HepG2 (cell line): ENCODE data around the gene MADCAM1. TPM values are rescaled to one million over a fixed set of nuclear protein-coding genes. Genes with fewer than 3 reads are reported as not detected.

Experiments
- AKAP8 ChIP-seq: sonication (generic); formaldehyde crosslinking; IDR thresholded peaks from 2 replicates; pipeline ENCODE4 v1.5.1; 2020; ENCODE audit warnings: mild to moderate bottlenecking, missing genetic modification reagents
- ARNT ChIP-seq: fragments of 450-650 bp; IDR thresholded peaks from 2 replicates; pipeline ENCODE4 v1.6.1; 2017
- ARNTL ChIP-seq: sonication (generic); formaldehyde crosslinking; IDR thresholded peaks from 2 replicates; pipeline ENCODE4 v1.4.0; 2020; ENCODE audit warnings: mild to moderate bottlenecking, missing genetic modification reagents
- GATAD2A ChIP-seq: IDR thresholded peaks from 2 replicates; pipeline ENCODE4 v1.6.1; 2016
- IKZF4 ChIP-seq: sonication (generic); formaldehyde crosslinking; IDR thresholded peaks from 2 replicates; pipeline ENCODE4 v1.5.1; 2020; ENCODE audit warnings: borderline replicate concordance, mild to moderate bottlenecking, low read depth, missing genetic modification reagents; ENCODE audit errors: not compliant biosample characterization
- MYNN ChIP-seq: sonication (generic); formaldehyde crosslinking; IDR thresholded peaks from 2 replicates; pipeline ENCODE4 v1.4.0; 2020; ENCODE audit warnings: mild to moderate bottlenecking, low read depth, missing genetic modification reagents
- RBFOX2 ChIP-seq: fragments of 200-400 bp; formaldehyde crosslinking; IDR thresholded peaks from 2 replicates; pipeline ENCODE4 v1.6.1; 2017; ENCODE audit warnings: low read depth, mild to moderate bottlenecking, low read length
- SOX5 ChIP-seq: IDR thresholded peaks from 2 replicates; pipeline ENCODE4 v1.6.1; 2016; ENCODE audit warnings: borderline replicate concordance
- ZNF180 ChIP-seq: sonication (generic); formaldehyde crosslinking; IDR thresholded peaks from 2 replicates; pipeline ENCODE4 v1.4.0; 2020; ENCODE audit warnings: low read depth, missing genetic modification reagents, borderline replicate concordance
- ZNF20 ChIP-seq: sonication (generic); formaldehyde crosslinking; IDR thresholded peaks from 2 replicates; pipeline ENCODE4 v1.4.0; 2020; ENCODE audit warnings: mild to moderate bottlenecking, moderate library complexity, missing genetic modification reagents
- ZNF263 ChIP-seq: sonication (generic); formaldehyde crosslinking; IDR thresholded peaks from 2 replicates; pipeline ENCODE4 v1.4.0; 2020; ENCODE audit warnings: missing genetic modification reagents
- ZSCAN31 ChIP-seq: sonication (generic); formaldehyde crosslinking; IDR thresholded peaks from 2 replicates; pipeline ENCODE4 v1.5.0; 2020; ENCODE audit warnings: low read depth, mild to moderate bottlenecking, missing genetic modification reagents
- polyA plus RNA-seq, 8 experiments: library from polyadenylated mRNA; depleted of rRNA in 3 of 8; stranded (reverse) in 7 of 8; unstranded in 1 of 8; fragments of >200 nt; fragmentation: Illumina TruSeq in 4 of 8; extraction: Trizol in 4 of 8; gene quantifications; 2 replicates each; pipeline versions ENCODE4 v1.2.1 to v1.2.3, GENCODE V29; 2011 to 2016; ENCODE audit warnings: low read depth in 4 of 8, missing spikeins in 1 of 8, mixed read lengths in 1 of 8; ENCODE audit not compliant: insufficient read depth in 1 of 8
- total RNA-seq, 5 experiments: library from RNA; depleted of rRNA; stranded (reverse); fragments of >200 nt; fragmentation: Illumina TruSeq; extraction: Trizol; gene quantifications; 2 replicates each; pipeline ENCODE4 v1.2.3, GENCODE V29; 2016; ENCODE audit warnings: low read depth in 1 of 5
- TF ChIP-seq, protein P1 (sequence below): sonication (generic); formaldehyde crosslinking; IDR thresholded peaks from 2 replicates; pipeline ENCODE4 v1.4.0; 2020; ENCODE audit warnings: mild to moderate bottlenecking, missing genetic modification reagents
- TF ChIP-seq, protein P2 (sequence below): sonication (generic); formaldehyde crosslinking; IDR thresholded peaks from 2 replicates; pipeline ENCODE4 v1.4.0; 2020; ENCODE audit warnings: missing genetic modification reagents
- TF ChIP-seq, protein P3 (sequence below): sonication (generic); formaldehyde crosslinking; IDR thresholded peaks from 2 replicates; pipeline ENCODE4 v1.5.0; 2020; ENCODE audit warnings: mild to moderate bottlenecking, missing genetic modification reagents

Gene MADCAM1
- total and polyA plus RNA-seq, 2 of the 13 experiments (the other 11 are each of a cell fraction or from before 2014, with no cell fraction given), result 0.29 to 0.33 TPM

DNA sequence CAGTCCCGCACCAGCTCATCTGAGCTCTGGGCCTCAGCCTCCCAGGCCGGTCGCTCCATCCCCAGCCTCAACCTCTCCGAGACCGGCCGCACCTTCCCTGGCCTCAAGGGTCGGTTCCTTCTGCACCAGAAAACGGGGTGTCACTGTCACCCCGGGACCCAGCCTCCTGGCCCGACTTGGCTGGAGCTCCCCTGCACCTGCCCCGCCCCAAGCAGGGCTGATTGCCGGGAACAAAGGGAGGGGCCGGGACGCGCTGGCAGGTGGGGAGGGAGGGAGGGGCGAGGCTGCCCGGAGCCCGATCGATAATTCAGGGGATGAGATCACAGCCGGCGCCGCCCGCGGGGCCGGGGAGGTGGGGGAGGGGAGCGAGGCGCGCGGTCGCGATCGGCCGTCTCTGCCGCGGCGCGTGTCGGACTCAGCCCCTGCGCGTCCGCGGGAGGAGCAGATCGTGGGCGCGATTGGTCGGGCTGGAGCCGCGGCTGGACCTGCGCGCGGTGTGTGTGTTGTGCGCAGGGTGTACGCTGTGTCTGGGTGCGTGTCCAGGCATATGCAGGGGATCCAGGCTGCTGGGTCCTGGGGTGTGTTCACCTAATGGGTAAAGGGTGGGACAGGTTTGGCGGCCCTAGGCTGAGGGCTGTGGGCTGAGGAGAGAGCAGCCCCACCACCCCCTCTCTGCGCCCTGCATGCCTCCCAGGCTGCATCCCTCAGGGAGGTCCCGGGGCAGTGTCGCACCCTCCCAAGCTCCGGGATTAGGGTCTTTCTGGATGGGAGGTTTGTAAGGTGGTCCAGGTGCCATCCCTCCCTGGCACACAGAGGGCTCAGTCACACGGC, 34.4 kb upstream of the MADCAM1 start (continued):
- TF ChIP-seq, protein P1, sequence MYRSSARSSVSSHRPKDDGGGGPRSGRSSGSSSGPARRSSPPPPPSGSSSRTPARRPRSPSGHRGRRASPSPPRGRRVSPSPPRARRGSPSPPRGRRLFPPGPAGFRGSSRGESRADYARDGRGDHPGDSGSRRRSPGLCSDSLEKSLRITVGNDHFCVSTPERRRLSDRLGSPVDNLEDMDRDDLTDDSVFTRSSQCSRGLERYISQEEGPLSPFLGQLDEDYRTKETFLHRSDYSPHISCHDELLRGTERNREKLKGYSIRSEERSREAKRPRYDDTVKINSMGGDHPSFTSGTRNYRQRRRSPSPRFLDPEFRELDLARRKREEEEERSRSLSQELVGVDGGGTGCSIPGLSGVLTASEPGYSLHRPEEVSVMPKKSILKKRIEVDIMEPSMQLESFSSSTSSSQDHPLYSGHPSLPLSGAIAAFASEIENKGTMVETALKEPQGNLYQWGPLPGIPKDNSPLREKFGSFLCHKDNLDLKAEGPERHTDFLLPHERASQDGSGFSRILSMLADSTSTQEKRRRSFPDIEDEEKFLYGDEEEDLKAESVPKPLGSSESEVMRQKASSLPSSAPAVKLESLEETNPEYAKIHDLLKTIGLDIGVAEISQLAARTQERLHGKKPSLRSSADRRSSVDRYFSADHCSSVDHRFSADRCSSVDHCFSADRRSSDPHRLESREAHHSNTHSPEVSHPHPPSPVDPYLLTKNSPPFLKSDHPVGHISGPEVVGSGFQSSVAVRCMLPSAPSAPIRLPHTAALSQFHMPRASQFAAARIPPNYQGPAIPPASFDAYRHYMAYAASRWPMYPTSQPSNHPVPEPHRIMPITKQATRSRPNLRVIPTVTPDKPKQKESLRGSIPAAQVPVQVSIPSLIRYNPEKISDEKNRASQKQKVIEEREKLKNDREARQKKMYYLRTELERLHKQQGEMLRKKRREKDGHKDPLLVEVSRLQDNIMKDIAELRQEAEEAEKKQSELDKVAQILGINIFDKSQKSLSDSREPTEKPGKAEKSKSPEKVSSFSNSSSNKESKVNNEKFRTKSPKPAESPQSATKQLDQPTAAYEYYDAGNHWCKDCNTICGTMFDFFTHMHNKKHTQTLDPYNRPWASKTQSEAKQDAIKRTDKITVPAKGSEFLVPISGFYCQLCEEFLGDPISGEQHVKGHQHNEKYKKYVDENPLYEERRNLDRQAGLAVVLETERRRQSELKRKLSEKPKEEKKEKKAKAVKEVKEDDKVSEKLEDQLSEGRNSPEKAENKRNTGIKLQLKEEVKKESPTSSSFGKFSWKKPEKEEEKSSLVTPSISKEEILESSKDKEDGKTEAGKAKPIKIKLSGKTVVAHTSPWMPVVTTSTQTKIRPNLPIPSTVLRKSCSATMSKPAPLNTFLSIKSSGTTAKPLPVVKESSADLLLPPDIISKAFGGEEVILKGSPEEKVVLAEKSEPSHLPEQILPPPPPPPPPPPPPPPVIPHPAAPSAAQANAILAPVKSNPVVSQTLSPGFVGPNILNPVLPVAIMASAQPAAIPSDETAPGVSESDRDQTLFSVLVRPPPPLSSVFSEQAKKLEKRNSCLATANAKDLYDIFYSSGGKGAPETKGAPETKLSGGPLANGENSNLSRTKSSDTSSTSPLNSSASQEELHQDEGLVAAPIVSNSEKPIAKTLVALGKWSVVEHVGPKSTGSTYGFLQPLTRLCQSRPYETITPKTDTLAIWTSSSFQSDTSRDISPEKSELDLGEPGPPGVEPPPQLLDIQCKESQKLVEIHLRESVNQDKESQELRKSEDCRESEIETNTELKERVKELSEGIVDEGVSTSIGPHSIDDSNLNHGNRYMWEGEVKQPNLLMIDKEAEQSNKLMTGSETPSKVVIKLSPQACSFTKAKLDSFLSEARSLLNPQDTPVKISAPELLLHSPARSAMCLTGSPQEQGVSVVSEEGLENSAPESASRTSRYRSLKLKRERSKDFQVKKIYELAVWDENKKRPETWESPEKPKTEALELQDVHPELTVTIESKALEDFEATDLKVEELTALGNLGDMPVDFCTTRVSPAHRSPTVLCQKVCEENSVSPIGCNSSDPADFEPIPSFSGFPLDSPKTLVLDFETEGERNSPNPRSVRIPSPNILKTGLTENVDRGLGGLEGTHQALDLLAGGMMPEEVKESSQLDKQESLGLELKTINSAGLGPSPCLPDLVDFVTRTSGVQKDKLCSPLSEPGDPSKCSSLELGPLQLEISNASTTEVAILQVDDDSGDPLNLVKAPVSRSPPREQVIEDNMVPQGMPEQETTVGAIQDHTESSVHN (CRISPR knock-in tag), result no peak
- TF ChIP-seq ARNTL (CRISPR knock-in tag), result peak; percentile 61; the same call in 1 of the 2 replicates
- TF ChIP-seq GATAD2A (CRISPR knock-in tag), result peak; percentile 34; the same call in 1 of the 2 replicates
- no peak for TF ChIP-seq ARNT
- TF ChIP-seq ZSCAN31 (CRISPR knock-in tag), result no peak
- peak; percentile 76 for TF ChIP-seq SOX5 (CRISPR knock-in tag)
- TF ChIP-seq MYNN (CRISPR knock-in tag), result no peak
- no peak for TF ChIP-seq ZNF20 (CRISPR knock-in tag)
- no peak for TF ChIP-seq ZNF263 (CRISPR knock-in tag)
- TF ChIP-seq, protein P2, sequence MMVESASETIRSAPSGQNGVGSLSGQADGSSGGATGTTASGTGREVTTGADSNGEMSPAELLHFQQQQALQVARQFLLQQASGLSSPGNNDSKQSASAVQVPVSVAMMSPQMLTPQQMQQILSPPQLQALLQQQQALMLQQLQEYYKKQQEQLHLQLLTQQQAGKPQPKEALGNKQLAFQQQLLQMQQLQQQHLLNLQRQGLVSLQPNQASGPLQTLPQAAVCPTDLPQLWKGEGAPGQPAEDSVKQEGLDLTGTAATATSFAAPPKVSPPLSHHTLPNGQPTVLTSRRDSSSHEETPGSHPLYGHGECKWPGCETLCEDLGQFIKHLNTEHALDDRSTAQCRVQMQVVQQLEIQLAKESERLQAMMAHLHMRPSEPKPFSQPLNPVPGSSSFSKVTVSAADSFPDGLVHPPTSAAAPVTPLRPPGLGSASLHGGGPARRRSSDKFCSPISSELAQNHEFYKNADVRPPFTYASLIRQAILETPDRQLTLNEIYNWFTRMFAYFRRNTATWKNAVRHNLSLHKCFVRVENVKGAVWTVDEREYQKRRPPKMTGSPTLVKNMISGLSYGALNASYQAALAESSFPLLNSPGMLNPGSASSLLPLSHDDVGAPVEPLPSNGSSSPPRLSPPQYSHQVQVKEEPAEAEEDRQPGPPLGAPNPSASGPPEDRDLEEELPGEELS (CRISPR knock-in tag), result peak; percentile 49; the same call in 1 of the 2 replicates
- TF ChIP-seq ZNF180, result no peak
- TF ChIP-seq IKZF4, result no peak
- peak; percentile 52; the same call in 1 of the 2 replicates for TF ChIP-seq RBFOX2
- TF ChIP-seq, protein P3, sequence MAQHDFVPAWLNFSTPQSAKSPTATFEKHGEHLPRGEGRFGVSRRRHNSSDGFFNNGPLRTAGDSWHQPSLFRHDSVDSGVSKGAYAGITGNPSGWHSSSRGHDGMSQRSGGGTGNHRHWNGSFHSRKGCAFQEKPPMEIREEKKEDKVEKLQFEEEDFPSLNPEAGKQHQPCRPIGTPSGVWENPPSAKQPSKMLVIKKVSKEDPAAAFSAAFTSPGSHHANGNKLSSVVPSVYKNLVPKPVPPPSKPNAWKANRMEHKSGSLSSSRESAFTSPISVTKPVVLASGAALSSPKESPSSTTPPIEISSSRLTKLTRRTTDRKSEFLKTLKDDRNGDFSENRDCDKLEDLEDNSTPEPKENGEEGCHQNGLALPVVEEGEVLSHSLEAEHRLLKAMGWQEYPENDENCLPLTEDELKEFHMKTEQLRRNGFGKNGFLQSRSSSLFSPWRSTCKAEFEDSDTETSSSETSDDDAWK, result no peak
- TF ChIP-seq AKAP8 (CRISPR knock-in tag), result peak; percentile 98
